PC-3 (cell line): ENCODE measurements around the gene SLC34A3.

Experiments
- CTCF ChIP-seq: fragments of 300-600 bp; sonication (generic); conservative IDR thresholded peaks from 2 replicates; pipeline ENCODE4 v1.5.1; 2017; ENCODE audit warnings: antibody characterized with exemption, low read depth, mild to moderate bottlenecking, low read length
- EZH2 ChIP-seq: fragments of 300-600 bp; sonication (generic); IDR thresholded peaks from one replicate; pipeline ENCODE4 v1.6.1; 2017; ENCODE audit warnings: antibody characterized with exemption, mild to moderate bottlenecking, low read length; ENCODE audit not compliant: unreplicated experiment

DNA sequence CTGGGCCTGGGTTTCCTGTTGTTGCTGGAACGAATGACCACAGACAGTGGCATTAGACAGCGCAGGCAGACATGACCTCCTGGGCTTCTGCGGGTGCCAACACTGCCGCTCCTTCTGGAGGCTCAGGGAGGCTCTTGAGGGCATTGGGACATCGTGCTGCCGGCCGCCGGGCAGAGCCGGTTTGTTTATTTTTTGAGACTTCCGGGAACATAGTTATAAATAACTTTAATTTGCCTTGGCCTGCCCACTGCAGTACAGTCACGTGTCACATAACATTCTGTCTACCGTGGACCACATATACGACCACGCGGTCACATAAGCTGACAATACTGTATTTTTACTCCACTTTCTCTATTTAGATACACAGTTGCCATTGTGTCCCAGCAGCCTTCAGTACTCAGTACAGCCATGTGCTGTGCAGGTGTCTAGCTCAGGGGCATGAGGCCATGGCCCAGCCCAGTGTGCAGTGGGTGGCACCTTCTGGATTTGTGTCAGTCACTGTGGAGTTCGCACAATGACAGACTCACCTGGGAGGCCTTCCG is 38.6 kb downstream of the SLC34A3 start:
- TF ChIP-seq CTCF (no peak), EZH2 (no peak)
